Tongue (tissue), 2 donors: ENCODE results near the gene CCDC9B. TPM values are rescaled to one million over a fixed set of nuclear protein-coding genes. Genes with fewer than 3 reads are reported as not detected.

Source experiments
- DNase-seq: peaks from one replicate; pipeline ENCODE4 v3.0.0-alpha.2; 2015
- total RNA-seq: library from RNA; depleted of rRNA; stranded (reverse); fragments of >200 nt; gene quantifications from one replicate; pipeline ENCODE4 v1.2.3, GENCODE V29; 2014

Gene CCDC9B
- total RNA-seq, 1 donor from 2014 or later: 25.4 TPM

DNA sequence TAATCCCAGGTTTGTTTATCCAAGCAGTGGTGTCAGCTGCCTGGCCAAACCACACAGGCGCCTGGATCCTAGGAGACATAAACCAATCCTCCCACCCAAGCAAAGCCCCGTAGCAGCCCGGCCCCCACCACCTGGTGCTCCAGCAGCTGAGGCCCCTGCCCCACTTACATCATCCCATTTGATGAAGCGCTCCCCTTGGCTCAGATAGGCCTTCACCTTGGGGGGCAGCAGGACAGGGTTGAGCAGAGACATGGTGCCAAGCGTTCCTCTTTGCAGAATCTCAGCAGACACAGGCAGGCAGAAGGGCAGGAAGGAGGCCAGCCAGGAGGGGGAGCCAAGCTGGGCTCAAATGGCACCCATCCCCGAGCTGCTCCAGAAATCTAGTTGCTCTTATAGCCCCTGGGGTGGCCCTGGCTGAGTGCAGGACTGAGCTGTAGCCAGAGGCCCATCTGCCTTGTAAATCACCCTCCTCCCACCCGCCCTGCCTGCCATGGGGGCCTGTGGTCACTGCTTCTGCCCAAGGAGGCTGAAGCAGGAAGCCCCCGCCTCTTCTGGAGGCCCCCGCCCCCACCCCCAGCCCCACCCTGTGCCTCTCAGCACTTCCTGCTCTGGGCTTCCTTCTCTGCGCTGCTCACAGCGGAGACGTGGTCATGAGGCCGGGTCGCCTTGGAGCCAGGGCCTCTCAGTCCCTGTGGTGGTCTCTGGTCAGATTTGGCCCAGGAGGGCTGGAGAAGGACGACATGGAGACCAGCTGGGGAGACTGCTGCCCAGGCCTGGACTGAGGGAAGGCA, 33.1 kb downstream of the CCDC9B start, which contains the start of gene PLCB2:
Gene PLCB2, minus strand, starts transcription at position 515 of the 791 bp plus-strand sequence. Its CDS starts 263 bp downstream, at position 252.
- peak; percentile 50 for DNase-seq

DNA sequence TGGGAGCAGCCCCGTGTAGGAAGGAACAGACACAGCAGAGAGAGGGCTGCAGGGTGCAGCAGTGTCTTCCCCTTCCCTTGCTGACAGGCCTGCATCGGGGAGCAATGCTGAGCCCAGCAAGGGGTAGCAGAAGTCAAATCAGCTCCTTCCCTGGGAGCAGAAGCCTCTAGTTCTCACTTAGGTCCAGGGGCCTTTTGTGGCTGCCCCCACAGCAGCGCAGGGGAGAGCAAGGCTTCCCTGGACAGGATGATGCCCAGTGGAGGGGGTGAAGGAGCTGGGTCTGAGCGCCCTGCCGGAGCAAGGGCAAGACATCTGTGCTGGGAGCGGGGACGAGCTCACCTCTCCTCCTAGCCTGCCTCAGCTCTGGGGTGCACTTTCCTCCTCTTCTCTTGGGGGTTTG, 33.8 kb downstream of the CCDC9B start:
- DNase-seq: no peak

DNA sequence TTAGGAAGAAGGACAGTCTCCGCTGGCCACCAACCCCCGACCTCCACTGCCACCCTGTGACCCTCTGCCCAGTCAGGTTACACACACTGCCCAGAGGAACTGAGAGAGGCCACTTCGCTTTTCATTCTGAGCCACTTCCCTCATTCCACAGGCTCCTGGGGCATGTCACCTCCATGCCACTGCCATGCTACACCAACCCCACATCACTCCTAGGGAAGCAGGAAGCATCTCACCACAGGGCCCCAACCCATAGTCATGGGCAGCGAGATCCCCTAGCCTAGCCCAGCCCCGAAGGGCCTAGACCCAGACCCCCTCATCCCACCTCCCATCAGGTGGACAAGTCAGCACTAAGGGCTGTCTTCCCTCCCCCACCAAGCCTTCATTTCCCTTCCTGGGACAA, 34.4 kb downstream of the CCDC9B start:
- no peak for DNase-seq

DNA sequence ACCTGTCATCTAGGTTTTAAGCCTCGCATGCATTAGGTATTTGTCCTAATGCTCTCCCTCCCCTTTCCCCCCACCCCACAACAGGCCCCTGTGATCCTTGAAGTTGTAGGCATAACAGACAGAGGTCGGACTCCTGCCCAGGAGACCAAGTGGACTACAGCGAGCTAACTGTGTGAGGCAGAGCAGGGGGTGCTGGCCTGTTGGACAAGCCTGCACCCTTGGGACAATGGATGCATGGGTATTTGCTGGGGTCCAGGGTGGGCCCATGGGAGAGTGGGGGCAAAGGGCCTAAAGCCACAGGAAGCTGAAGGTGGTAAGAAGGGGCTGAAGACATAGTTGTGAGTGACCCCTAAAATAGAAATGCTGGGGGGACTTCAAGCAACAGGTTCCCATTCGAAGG, 35.5 kb downstream of the CCDC9B start:
- no peak for DNase-seq

DNA sequence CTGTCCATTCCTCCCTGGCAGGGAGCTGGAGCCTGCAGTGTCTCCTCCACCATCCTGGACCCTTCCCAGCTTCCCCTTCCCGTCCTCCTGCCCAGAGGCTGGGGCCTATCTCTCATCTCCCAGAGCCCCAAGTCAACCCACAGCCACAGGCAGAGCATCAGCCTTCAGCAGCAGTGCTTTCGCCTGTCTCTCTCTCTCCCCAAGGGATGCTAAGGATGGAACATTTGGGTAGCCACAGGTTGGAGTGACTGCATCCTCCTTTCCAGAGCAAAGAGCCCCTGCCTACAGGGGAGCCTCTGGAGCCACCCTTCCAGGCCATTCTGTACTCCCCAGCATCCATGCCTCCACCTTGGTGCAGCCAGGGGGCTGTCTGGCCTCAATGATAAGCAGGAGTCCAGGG, 37.2 kb downstream of the CCDC9B start:
- DNase-seq: no peak

DNA sequence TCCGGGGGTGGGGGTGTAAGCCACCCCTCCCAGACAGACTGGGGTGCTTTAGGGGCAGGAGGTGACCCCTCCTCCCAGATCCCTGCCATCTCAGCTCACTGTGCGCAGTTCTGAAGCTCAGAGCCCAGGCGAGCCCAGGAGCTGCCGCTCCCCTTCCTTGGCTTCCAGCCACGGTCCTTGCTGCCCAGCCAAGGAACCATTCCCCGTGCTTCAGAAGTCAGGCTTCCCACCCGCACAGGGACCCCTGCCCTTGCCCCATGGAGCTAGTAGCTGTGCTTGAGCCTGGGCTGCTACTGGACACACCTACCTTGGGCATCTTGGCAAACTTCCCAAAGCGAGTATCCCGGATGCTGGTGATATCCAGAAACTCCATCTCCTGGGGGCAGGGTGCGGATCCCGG, 37.8 kb downstream of the CCDC9B start:
- no peak for DNase-seq

DNA sequence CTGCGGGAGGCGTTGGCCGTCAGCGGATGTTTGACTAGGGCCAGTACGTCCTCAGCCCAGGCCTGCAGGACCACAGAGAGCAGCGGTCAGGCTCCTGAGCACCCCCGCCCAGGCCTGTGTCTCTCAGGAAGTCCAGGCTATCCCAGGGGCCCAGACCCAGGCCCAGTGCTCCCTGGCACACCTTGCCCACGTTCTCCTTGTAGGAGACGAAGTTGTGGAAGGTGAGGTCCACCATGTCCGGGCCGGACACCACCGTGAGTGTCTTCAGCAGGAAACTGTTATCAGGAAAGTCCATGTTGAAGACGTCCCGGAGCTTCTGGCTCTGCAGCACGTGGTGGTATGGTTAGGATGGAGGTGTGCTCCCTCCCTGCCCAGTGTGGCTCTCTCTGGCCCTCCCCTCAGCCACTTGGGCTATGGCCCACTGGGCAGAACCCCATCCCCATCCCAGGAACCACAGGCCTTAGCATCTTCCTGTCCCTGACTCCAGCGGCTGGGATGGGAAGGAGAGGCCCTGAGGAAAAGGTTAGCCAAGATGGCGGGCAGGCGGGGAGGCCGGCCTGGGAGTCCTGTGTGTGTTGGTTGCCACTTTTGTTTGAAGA, 38.4 kb downstream of the CCDC9B start:
- no peak for DNase-seq

DNA sequence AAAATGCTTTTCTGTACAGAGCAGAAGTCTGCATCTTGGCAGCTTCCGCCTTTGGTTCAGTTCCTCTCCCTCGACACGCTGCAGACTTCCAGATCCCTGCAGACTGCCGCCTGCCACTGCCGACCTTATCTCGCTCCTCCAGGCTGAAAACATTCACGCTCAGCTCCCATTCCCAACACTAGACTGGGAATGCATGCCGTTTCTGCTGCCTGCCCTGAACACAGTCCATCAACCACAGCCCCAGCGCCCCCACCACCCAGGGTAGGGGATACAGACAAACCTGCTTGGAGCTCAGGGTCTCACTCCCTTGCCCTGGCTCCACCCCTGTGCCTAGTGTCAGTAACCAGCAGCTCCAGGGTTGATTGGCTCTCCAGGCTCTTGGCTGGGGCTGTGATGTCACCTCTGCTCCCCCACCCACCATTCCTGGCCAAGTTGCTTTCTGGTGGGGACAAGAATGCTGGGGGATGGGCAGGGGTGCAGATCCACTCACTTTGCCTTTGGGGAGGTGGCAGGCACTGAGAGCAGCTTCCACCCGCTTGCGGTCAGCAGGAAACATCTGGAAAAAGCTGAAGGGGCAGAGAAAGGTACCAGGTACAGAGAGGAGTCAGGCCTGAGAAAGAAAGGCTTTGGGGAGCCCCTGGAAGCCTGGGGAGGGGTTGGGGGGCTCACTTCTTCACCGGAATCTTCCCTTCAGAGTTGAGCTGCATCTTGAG, 39.1 kb downstream of the CCDC9B start:
- DNase-seq: no peak

DNA sequence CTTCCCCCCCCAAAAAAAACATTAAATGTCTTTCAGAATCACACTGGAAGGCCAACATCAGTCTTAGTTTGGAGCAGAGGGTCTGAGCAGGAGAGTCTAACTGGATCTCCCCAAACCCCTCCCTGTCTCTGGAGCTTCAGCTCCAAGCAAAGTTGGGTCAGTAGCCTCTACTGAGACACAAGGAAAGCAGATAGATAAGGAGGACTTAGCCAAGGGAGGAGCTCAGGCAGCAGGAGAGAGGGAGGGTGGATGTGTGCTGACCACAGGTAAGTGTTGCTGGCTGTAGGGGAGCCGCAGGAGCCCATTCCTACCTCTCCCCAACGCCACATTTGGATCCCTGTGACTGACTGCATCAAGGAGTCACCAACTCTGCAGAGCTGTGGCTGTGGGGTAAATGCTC, 40.0 kb downstream of the CCDC9B start:
- no peak for DNase-seq

DNA sequence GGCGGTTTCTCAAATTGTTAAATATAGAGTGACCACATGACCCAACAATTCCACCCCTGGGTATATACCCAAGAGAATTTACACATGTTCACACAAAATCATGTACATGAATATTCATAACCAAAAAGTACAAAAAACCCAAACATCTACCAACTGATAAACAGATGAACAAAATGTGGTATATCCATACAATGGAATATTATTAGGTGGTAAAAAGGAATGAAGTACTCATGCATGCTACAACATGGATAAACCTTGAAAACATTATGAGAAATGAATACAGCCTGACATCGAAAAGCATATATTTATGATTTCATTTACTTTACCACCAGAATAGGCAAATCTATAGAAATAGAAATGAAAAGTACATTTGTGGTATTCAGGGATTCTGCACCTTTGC, 40.4 kb downstream of the CCDC9B start:
- DNase-seq: no peak

DNA sequence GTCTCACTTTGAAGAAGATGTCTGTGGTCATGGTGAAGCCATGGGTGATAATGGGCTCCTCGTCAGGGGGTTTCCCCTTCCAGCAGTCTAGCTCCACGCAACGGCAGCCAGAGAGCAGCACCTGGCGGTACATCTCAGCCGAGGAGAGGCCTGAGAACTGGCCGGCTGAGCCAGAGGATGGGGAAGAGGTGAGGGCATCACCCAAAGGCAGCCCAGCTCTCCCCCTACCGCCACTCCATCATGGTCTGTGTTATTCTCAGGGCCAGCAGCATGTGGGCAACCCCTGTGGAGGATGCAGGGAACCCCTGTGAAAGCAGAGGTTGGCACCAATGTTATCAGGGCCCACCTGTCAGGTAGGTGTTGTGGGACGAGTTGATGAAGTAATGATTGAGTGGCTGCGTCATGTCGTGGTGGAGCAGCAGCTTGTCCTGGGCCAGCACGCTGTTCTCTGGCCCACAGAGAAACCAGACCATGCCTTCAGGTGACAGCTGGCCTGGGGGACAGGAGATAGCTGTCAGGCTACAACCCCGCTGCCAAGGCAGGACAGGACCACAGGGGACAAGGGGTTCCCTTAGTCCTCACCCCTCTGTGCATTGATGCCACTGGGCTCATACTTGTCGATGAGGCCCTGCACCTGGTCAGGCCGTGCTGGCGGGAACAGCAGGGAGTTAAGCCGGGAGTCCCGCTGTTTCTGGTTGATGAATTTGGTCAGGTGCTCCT, 42.4 kb downstream of the CCDC9B start:
- no peak for DNase-seq

DNA sequence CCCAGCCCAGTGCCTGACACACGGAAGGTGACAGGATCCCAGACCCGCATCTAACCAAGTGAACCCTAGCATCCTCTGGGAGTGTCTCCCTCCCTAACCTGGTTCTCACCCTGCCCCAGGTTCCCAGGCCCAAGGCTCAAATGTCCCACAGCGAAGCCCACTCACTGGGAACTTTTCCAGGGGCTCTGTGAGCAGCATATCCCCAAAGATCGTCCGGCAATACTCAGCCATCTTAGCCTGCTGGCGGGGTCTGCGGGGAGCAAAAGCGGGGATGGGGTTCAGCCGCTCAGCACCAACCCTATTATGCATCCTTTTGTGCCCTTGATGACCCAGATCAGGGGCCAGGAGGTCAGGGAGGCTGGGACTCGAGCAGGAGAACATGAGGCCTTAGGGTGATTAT, 43.4 kb downstream of the CCDC9B start:
- DNase-seq: no peak

DNA sequence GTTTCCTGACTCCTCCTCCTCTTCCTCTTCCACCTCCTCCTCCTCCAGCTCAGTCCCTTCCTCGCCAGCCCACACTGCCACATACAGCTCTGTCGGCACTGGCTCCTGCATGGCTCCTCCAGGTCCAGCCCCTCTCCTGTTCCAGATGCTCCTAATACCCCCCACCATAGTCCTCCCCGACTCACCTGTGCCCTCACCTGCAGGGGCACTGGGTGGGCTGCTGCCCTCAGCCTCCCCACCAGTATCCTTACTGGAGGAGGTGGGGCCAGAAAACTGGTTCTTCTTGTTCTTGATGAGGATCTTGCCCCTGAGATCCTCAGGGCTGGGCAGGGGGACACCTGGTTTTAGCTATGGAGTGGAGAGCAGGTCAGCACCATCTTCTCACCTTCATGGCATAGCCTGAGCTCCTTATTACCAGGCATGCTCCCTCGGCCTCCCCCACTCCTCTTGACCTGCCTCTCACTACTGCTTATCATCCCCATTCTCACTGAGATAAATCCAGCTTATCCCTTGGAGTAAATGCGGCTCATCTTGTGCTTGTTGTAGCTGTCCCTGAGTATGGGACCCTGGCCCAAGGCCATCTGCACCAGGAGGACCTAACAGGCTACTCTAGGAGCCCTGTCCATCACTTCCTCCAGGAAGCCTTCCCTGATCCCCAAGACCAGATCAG, 44.0 kb downstream of the CCDC9B start:
- no peak for DNase-seq

DNA sequence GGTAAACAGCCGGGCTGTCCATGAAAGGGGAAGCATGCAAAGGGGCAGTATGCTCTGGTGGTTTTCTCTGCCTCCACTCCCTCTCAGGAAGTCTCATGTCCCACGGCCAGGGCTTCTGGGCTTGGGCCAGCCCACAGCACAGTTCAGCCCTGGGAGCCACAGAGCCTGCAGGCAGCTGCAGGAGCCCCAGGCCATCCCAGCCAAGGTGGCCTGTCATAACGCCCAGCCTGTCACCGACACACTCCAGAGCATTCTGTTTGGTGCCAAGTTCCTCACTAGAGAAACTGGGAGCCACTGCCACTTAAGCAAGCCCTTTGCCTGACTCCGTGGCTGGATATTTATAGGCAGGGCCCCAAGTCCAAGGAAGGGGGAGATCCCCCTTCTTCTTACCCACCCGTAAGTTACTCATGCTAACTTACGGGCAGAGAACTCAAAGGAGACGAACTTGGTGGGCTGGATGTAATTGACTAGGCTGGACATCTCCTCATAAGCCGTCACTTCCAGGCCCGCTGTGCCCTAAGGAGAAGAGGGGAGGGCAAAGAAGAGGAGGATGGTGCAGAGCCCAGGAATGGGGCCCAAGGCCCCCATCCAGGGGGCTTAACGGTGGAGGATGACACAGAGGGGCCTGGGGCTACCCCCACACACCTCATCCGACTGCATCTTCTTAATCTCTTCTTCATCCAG, 44.7 kb downstream of the CCDC9B start:
- peak; percentile 49 for DNase-seq

DNA sequence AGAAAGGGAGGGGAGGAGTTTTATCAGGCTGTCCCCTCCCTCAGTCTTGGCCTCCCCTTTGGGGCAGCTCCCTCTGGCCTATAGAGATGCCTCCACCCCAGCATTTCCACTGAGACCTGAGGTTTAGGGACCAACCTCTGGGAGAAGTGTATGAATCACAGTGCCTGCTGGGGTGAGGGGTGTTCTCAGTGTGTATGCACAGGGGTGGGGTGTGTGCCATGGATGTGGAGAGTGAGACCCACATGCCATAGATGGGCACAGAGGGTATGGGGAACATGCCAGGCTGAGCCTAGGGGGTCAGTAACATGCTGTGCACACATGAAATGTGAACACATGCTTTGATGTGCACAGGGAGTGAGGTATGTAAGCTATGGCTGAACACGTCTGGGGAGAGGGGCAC, 45.4 kb downstream of the CCDC9B start:
- DNase-seq: no peak

DNA sequence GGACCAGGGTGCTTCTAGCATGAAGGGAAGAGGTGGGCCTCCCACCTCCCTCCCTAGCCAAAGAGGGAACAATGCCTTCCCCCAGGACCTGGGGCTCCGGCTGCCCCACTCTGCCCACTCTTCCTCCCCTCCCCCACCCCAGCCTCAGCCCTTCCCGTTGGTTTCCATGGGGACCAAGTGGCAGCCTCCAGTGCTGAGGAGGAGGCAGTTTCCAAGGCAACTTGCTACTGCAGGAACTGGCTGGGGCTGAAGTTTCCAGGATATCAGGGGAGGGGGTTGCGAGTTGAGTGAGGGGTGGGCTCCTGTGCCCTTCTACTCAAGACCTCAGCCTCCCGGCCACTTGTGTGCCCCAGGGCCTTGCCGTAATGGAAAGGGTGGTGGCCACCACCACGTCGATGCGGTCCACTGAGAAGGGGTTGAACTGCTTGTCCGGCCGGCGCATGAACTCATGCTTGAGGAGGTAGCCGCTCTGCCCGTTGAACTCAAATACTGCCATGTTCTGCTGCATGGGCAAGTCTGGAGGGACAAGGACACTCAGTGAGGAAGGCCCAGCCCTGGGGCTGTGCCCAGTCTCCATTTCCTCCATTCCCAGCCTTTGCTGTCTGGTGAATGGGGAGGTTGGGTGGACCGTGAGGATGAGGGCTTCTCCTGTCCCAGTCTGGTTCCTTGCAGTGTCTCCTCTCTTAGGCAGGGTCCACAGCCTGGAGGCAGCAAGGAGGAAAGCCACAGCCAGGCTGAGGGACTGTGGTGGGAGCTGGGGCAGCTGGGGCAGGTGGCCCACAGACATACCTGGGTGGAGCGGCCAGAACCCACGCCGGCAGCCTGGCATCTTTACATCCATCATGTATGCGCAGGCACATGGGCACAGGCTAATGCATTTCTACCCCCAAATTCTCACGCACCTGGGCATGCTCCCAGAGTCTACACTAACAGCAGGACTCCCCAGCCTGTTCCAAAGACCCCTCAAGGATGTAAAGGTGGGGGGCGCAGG, 46.5 kb downstream of the CCDC9B start:
- DNase-seq: no peak

DNA sequence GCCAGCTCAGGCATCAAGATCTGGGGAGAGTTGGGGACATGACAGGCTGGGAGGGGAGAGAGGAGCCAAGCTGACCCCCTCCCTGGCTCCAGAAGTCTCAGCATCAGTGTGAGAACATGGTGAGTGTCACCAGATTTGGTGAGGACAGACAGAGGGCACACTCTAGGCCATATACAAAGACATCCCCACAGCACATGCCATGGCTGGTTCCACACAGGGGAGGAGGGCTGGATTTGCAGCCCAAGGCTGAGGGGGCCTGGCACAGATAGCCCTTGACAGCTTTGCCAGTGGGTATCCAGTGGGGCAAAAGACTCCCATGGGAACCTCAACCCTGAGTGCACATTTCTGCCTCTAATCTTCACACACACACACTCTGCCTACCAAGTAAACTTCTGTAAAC, 47.7 kb downstream of the CCDC9B start:
- no peak for DNase-seq

DNA sequence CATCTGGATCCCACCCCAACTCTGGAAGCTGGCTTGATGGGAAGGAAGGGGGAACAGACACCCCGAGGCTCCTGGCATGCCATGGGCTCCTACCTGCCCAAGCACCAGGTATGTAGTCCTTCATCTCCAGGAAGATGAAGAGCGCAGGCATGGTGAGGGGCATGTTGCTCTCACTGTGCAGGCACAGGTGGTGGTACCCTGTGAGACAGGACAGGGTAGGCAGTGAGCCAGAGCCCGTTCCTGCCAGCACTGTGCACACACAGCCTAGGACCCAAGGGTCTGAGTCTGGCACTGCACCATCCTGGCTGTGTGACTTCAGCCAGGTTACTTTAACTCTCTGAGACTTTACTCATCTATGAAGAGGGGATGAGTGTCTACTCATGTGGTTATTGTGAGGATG, 48.5 kb downstream of the CCDC9B start:
- no peak for DNase-seq

DNA sequence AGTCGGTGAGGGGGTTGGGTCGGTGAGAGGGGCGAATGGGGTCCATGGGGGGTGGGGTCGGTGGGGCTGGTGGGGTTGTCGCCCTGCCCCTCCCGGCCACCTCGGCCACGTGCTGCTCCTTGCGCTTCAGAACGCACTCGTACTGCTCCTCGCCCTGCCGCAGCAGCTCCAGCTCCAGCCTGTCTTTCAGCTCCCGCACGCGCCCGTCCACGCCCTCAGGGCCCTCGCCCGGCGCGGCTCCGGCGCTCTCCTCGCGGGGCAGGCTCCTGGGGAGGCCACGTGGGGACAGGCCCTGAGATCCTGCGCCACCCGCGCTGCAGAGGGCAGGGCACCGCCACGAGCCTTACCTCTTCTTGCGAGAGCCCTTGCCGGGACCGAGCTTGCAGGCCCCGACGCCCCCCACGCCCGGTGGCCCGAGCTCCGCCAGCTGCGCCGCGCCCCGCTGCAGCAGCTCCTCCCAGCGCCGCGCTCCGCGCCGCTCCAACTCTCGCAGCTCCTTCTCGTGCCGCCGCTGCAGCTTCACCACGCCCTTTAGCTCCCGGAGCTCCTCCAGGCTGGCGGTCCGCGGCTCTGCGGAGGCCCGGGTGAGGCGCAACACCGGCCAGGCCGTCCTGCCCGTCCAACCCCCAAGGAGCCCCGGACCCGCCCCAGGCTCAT, 49.7 kb downstream of the CCDC9B start:
- peak; percentile 74 for DNase-seq

DNA sequence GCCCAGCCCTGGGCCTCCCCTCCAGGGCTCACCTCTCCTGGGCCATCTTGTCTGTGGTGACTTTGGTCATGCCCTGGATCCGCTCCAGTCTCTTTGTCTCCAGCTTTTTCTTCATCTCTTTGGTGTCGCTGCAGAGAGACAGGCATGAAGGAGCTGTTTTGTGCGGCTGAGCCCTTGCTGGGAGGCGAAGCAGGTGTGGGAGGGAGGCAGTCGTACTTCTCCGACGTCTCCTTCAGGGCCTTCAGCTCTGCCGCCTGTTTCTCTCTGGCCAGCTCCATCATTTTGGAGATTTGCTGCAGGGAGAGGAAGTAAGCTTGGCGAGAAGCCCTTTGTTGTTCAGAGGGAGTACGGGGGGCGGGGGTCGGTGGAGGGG, 50.2 kb downstream of the CCDC9B start:
- DNase-seq: no peak
